ENCODE measurements around the gene DMD. TPM values are rescaled to one million over a fixed set of nuclear protein-coding genes. Genes with fewer than 3 reads are reported as not detected.

Gene DMD
- total RNA-seq, 2 donors from 2014 or later: 0.43 to 2.0 TPM

- Mint-ChIP-seq H3K27ac (no peak overlapping the region), H3K36me3 (no peaks in the 10 kb centered on the region), H3K9me3 (peaks cover 0 to 5% of the 10 kb centered on the region in 2 donors)
- ATAC-seq (no peak), DNase-seq (ENCODE audit: low spot score in 2 of 2) (no peak)
Measured at GRCh38 chrX:31704938-31705337, 1506.4 kb downstream of the DMD start.

DNA sequence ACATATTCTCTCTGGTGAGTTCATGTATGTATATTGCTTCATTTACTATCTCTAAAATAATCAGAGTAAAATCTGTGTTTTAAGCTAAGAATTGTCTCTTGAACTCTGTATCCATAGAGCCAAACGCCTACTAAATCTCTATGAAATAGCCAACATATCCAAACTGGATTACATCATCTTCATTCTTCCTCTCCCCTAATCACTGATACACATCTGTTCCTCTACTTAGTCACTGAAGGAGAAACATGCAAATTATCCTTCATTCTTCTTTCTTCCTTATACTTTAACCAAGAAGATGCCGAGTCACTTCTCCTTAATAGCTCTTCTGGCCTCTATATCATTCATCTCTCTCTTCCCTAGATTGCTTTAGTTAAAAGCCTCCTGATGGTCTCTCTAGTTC, 1509.1 kb downstream of the DMD start:
- Mint-ChIP-seq H3K27ac (no peak overlapping the region), H3K36me3 (no peaks in the 10 kb centered on the region), H3K9me3 (peaks cover 0 to 5% of the 10 kb centered on the region in 2 donors)
- DNase-seq (ENCODE audit: low spot score in 2 of 2) (no peak), ATAC-seq (no peak)

- H3K9me3 Mint-ChIP-seq: no peaks in the 10 kb centered on the region
- ATAC-seq: no peak
- no peak for DNase-seq (ENCODE audit: low spot score in 2 of 2)
- H3K36me3 Mint-ChIP-seq: no peaks in the 10 kb centered on the region
- H3K27ac Mint-ChIP-seq: no peak overlapping the region
Measured at GRCh38 chrX:31697294-31697916, 1513.9 kb downstream of the DMD start.

DNA sequence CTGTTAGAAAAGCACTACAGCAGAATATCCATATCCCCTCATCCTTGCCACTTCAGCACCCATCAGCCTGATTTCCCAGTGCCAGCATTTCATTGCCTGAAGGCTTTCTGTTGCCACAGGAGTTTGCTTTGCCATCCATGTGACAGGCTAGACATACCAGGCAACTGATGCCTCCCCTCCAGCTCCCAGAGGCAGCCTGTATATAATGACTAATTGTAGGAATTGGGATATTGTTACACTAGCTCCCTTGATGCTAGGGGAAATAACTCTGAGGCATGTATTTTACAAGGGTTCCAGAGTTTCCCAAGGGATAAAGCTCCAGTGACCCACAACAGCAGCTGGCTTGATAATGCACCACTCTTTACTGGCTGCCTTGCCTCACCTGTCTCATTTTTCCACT, 1531.5 kb downstream of the DMD start:
- Mint-ChIP-seq H3K27ac (no peak overlapping the region), H3K9me3 (no peaks in the 10 kb centered on the region), H3K36me3 (no peaks in the 10 kb centered on the region)
- no peak for ATAC-seq
- no peak for DNase-seq (ENCODE audit: low spot score in 2 of 2)

GRCh38 chrX:31670245-31670644, 1541.1 kb downstream of the DMD start:
- Mint-ChIP-seq H3K9me3 (no peaks in the 10 kb centered on the region), H3K36me3 (no peaks in the 10 kb centered on the region), H3K27ac (no peak overlapping the region)
- ATAC-seq: no peak
- no peak for DNase-seq (ENCODE audit: low spot score in 2 of 2)

GRCh38 chrX:31665454-31665853, 1545.9 kb downstream of the DMD start:
- Mint-ChIP-seq H3K27ac (no peak overlapping the region), H3K36me3 (no peaks in the 10 kb centered on the region), H3K9me3 (no peaks in the 10 kb centered on the region)
- ATAC-seq (no peak), DNase-seq (ENCODE audit: low spot score in 2 of 2) (no peak)

- DNase-seq (ENCODE audit: low spot score in 2 of 2) (no peak), ATAC-seq (no peak)
- no peaks in the 10 kb centered on the region for H3K36me3 Mint-ChIP-seq
- H3K27ac Mint-ChIP-seq: no peak overlapping the region
- H3K9me3 Mint-ChIP-seq: no peaks in the 10 kb centered on the region
Measured at GRCh38 chrX:31663172-31663571, 1548.2 kb downstream of the DMD start.

- Mint-ChIP-seq H3K9me3 (no peaks in the 10 kb centered on the region), H3K36me3 (no peaks in the 10 kb centered on the region), H3K27ac (no peak overlapping the region)
- no peak for DNase-seq (ENCODE audit: low spot score in 2 of 2)
- ATAC-seq: no peak
Measured at GRCh38 chrX:31661280-31661810, 1550.0 kb downstream of the DMD start.

GRCh38 chrX:31658360-31658759, 1553.0 kb downstream of the DMD start:
- no peak for DNase-seq (ENCODE audit: low spot score in 2 of 2)
- H3K27ac Mint-ChIP-seq: no peak overlapping the region
- no peak for ATAC-seq
- H3K36me3 Mint-ChIP-seq: no peaks in the 10 kb centered on the region
- no peaks in the 10 kb centered on the region for H3K9me3 Mint-ChIP-seq

- H3K27ac Mint-ChIP-seq: no peak overlapping the region
- H3K9me3 Mint-ChIP-seq: no peaks in the 10 kb centered on the region
- no peaks in the 10 kb centered on the region for H3K36me3 Mint-ChIP-seq
- no peak for ATAC-seq
- no peak for DNase-seq (ENCODE audit: low spot score in 2 of 2)
Measured at GRCh38 chrX:31656013-31656412, 1555.3 kb downstream of the DMD start.

DNA sequence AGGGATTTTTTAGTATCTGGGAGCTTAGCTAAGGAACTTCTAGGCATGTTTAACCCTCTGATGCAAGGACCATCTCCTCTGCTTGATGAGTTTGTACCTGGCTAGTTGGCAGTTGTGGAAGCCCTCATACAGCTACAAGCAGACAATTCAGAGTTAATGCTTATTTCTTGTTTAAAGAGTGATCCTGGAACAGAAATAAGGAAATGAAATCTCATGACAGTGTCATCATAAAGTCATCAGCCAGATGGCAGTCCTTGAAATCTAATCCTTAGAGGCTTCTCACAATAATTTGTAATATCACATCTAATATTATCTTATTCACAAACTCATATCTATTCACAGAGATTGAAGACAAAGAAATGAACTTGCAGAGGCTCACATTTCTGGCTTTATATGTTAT, 1557.9 kb downstream of the DMD start:
- DNase-seq (ENCODE audit: low spot score in 2 of 2): no peak
- Mint-ChIP-seq H3K36me3 (no peaks in the 10 kb centered on the region), H3K9me3 (no peaks in the 10 kb centered on the region), H3K27ac (no peak overlapping the region)
- ATAC-seq: no peak

- Mint-ChIP-seq H3K9me3 (no peaks in the 10 kb centered on the region), H3K36me3 (no peaks in the 10 kb centered on the region), H3K27ac (no peak overlapping the region)
- DNase-seq (ENCODE audit: low spot score in 2 of 2) (no peak), ATAC-seq (no peak)
Measured at GRCh38 chrX:31652650-31653049, 1558.7 kb downstream of the DMD start.

DNA sequence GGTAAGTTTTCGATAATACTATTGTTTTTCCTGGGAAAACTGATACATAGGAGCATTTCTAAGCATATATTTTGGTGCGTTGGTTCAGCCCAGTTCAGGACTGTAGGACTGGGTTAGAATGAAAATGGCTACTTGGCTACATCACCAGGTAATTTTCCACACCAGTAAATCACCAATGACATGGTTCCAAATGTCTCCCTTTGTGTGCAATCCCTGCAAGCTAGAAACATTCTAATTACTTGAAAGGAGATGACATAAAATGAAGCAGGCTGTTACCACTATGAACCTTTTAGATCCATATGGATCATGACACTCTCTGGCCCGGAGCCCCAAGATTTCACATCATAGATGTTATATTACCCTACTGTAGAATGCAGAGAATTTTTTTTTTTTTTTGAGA, 1562.1 kb downstream of the DMD start:
- Mint-ChIP-seq H3K9me3 (no peaks in the 10 kb centered on the region), H3K27ac (no peak overlapping the region), H3K36me3 (no peaks in the 10 kb centered on the region)
- no peak for ATAC-seq
- DNase-seq (ENCODE audit: low spot score in 2 of 2): no peak

DNA sequence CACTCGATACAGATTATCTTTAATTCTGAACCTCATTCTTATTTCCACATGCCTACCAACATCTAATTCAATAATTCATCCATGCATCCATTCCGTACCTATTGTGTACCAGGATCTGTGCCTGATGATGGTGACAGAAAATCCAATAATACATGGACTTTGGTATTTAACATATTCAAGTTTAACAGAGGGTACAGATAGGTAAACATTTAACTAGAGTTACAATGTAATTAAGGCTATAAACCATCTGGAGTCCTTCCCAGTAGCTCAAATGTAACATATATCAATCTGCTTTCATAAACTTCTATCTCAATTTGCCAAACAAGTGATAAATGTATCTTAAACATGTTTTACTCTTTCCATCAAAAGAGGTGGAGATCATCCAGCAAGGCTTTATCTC, 1578.0 kb downstream of the DMD start:
- H3K27ac Mint-ChIP-seq: no peak overlapping the region
- no peaks in the 10 kb centered on the region for H3K36me3 Mint-ChIP-seq
- no peak for DNase-seq (ENCODE audit: low spot score in 2 of 2)
- ATAC-seq: no peak
- H3K9me3 Mint-ChIP-seq: no peaks in the 10 kb centered on the region

DNA sequence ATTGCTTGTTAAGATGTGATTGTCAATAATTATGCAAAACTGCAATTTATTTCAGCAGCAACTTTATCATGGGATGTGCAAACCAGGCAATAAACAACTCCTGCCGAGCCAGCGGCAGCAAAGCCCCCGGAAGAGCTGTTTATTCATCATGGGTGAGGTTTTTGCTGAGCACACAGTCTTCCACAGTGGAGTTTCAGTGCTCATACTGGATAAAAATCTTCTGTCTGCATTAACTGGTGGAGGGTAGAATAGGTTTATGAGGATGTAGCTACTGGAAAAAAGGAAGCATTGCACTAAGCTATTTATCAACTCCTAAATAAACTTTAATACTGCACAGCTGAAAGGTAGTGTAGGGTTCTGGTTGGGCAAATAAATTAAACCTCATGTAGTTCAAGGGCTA, 1582.2 kb downstream of the DMD start:
- no peak overlapping the region for H3K27ac Mint-ChIP-seq
- no peaks in the 10 kb centered on the region for H3K9me3 Mint-ChIP-seq
- DNase-seq (ENCODE audit: low spot score in 2 of 2): no peak
- H3K36me3 Mint-ChIP-seq: no peaks in the 10 kb centered on the region
- ATAC-seq: no peak

GRCh38 chrX:31609130-31609529, 1602.2 kb downstream of the DMD start:
- H3K9me3 Mint-ChIP-seq: no peaks in the 10 kb centered on the region
- ATAC-seq (no peak), DNase-seq (ENCODE audit: low spot score in 2 of 2) (no peak)
- H3K36me3 Mint-ChIP-seq: no peaks in the 10 kb centered on the region
- H3K27ac Mint-ChIP-seq: no peak overlapping the region

GRCh38 chrX:31608638-31609037, 1602.7 kb downstream of the DMD start:
- H3K36me3 Mint-ChIP-seq: no peaks in the 10 kb centered on the region
- H3K9me3 Mint-ChIP-seq: no peaks in the 10 kb centered on the region
- DNase-seq (ENCODE audit: low spot score in 2 of 2) (no peak), ATAC-seq (no peak)
- no peak overlapping the region for H3K27ac Mint-ChIP-seq

GRCh38 chrX:31606771-31607170, 1604.6 kb downstream of the DMD start:
- Mint-ChIP-seq H3K27ac (no peak overlapping the region), H3K36me3 (no peaks in the 10 kb centered on the region), H3K9me3 (no peaks in the 10 kb centered on the region)
- no peak for DNase-seq (ENCODE audit: low spot score in 2 of 2)
- no peak for ATAC-seq
